GM12878 (cell line): ENCODE data around the gene RALGAPA2. TPM values are rescaled to one million over a fixed set of nuclear protein-coding genes. Genes with fewer than 3 reads are reported as not detected.
A peak's percentile ranks its signal among the peaks of the same experiment; 100 is the strongest.

Experiments used
- ATAC-seq: fragments of 200-7000 bp; cut with Tn5 transposase; 3 replicates; pipeline ENCODE4 v1.9.1; 2020; ENCODE audit warnings: mild to moderate bottlenecking, moderate library complexity
- BruUV-seq: library from RNA; stranded (reverse); fragments of 400-500 nt; replicated peaks from 2 replicates; lab custom pipeline; 2021; lab: Mats Ljungman, UMichigan
- CTCF ChIA-PET: fragments of 300-600 bp; sonication (Branson Sonifier 250); formaldehyde crosslinking; extraction: SDS; loops from one replicate; lab custom pipeline; 2021; ENCODE audit warnings: inconsistent platforms; lab: Yijun Ruan, JAX
- POLR2A ChIA-PET: fragments of 350-600 bp; formaldehyde crosslinking; extraction: SDS; loops from one replicate; lab custom pipeline; 2021; ENCODE audit warnings: inconsistent platforms; lab: Charles Lee
- RAD21 ChIA-PET: fragments of 300-600 bp; sonication (Branson Sonifier 250); formaldehyde crosslinking; loops from one replicate; lab custom pipeline; 2023; ENCODE audit warnings: antibody characterized with exemption; ENCODE audit not compliant: unreplicated experiment; lab: Charles Lee
- SMC1A ChIA-PET: fragments of 300-600 bp; sonication (Branson Sonifier 250); formaldehyde crosslinking; loops from one replicate; lab custom pipeline; 2023; ENCODE audit not compliant: unreplicated experiment, uncharacterized antibody; lab: Charles Lee
- DNase-seq: peaks from one replicate; pipeline ENCODE4 v3.0.0-alpha.2; 2011; ENCODE audit warnings: low read depth, low spot score
- FAIRE-seq: peaks from 3 replicates; lab custom pipeline; 2011; peaks lifted over from hg19 to GRCh38; lab: Jason Lieb, UNC
- H2AFZ ChIP-seq: 2 replicates; pipeline ENCODE4 v1.6.0; 2011; ENCODE audit warnings: low read depth, low read length, control low read depth; ENCODE audit not compliant: control insufficient read depth
- H3K27ac ChIP-seq: 2 replicates; pipeline ENCODE4 v1.5.1; 2011; ENCODE audit warnings: control low read depth; ENCODE audit not compliant: control insufficient read depth, insufficient read depth
- H3K27me3 ChIP-seq, 2 experiments: replicated peaks in 1 of 2; 2 replicates each; pipeline versions ENCODE4 v1.6.0 to v1.6.1; 2011; ENCODE audit warnings: low read length in 1 of 2; ENCODE audit not compliant: control insufficient read depth in 2 of 2, insufficient read depth in 2 of 2
- H3K36me3 ChIP-seq, 2 experiments: 2 replicates each; pipeline ENCODE4 v1.5.1; 2011; ENCODE audit warnings: low read length in 1 of 2; ENCODE audit not compliant: control insufficient read depth in 2 of 2, insufficient read depth in 2 of 2
- H3K4me1 ChIP-seq: 2 replicates; pipeline ENCODE4 v1.6.1; 2011; ENCODE audit warnings: mild to moderate bottlenecking, low read length, moderate library complexity, mixed read lengths; ENCODE audit not compliant: control insufficient read depth, insufficient read depth
- H3K4me2 ChIP-seq: 2 replicates; pipeline ENCODE4 v1.6.0; 2011; ENCODE audit warnings: control low read depth; ENCODE audit not compliant: control insufficient read depth, insufficient read depth
- H3K4me3 ChIP-seq: fragments of 200-600 bp; sonication (generic); 2 replicates; pipeline ENCODE4 v1.5.1; 2016
- H3K79me2 ChIP-seq: 2 replicates; pipeline ENCODE4 v1.6.0; 2011; ENCODE audit warnings: low read length; ENCODE audit not compliant: control insufficient read depth, insufficient read depth
- H3K9ac ChIP-seq: 2 replicates; pipeline ENCODE4 v1.8.0; 2011; ENCODE audit warnings: low read length, control low read depth, mixed read lengths; ENCODE audit not compliant: control insufficient read depth, insufficient read depth
- H3K9me3 ChIP-seq: replicated peaks from 3 replicates; pipeline ENCODE4 v1.5.1; 2011; ENCODE audit warnings: mild to moderate bottlenecking, low read length; ENCODE audit not compliant: control insufficient read depth, insufficient read depth
- H4K20me1 ChIP-seq: 2 replicates; pipeline ENCODE4 v1.6.0; 2011; ENCODE audit not compliant: control insufficient read depth, insufficient read depth
- ATF7 ChIP-seq: fragments of 450-650 bp; IDR thresholded peaks from 2 replicates; pipeline ENCODE4 v1.6.1; 2016; ENCODE audit warnings: low read depth, mild to moderate bottlenecking
- HCFC1 ChIP-seq: fragments of 150-350 bp; IDR thresholded peaks from 2 replicates; pipeline ENCODE4 v1.6.1; 2014; ENCODE audit warnings: low read length
- HDAC2 ChIP-seq: fragments of 200-600 bp; sonication (generic); IDR thresholded peaks from 2 replicates; pipeline ENCODE4 v1.6.1; 2017
- JUNB ChIP-seq: IDR thresholded peaks from 2 replicates; pipeline ENCODE4 v1.6.1; 2016; ENCODE audit warnings: antibody characterized with exemption, mild to moderate bottlenecking
- NFYB ChIP-seq: IDR thresholded peaks from 2 replicates; pipeline ENCODE4 v1.6.1; 2011; ENCODE audit warnings: low read depth, mild to moderate bottlenecking, low read length, improper control_type of control experiment, moderate library complexity; ENCODE audit not compliant: insufficient read depth
- NRF1 ChIP-seq: conservative IDR thresholded peaks from 2 replicates; pipeline ENCODE4 v1.6.1; 2011; ENCODE audit warnings: mild to moderate bottlenecking, low read depth, low read length, improper control_type of control experiment
- SMARCA5 ChIP-seq: fragments of 450-650 bp; IDR thresholded peaks from 2 replicates; pipeline ENCODE4 v1.6.1; 2017; ENCODE audit warnings: mild to moderate bottlenecking
- ZNF687 ChIP-seq: fragments of 450-650 bp; IDR thresholded peaks from 2 replicates; pipeline ENCODE4 v1.6.1; 2017; ENCODE audit warnings: mild to moderate bottlenecking, moderate library complexity
- ZZZ3 ChIP-seq: IDR thresholded peaks from 2 replicates; pipeline ENCODE4 v1.6.1; 2011; ENCODE audit warnings: low read depth; ENCODE audit not compliant: control insufficient read depth, insufficient read length
- WGBS: methylation state at CpG from one replicate; pipeline ENCODE4 v1.1.6; 2016; ENCODE audit warnings: low lambda C conversion rate; ENCODE audit not compliant: insufficient replicate concordance, insufficient coverage; ENCODE audit errors: missing lambda C conversion rate; 5-methylcytosine and 5-hydroxymethylcytosine counted together
- in situ Hi-C: fragments of 300-500 bp; cut with MboI; formaldehyde crosslinking; loops from 9 replicates; pipeline ENCODE4 v1.14.3; 2018; ENCODE audit warnings: mixed read lengths
- intact Hi-C: fragments of 100-400 bp; cut with micrococcal nuclease; formaldehyde crosslinking; loops from one replicate; pipeline ENCODE4 v1.14.2; 2022; ENCODE audit not compliant: unreplicated experiment
- polyA plus RNA-seq, 11 experiments: library from polyadenylated mRNA; depleted of rRNA in 4 of 11; unstranded in 6 of 11; stranded (reverse) in 5 of 11; fragments of >200 nt; fragmentation: Nextera tagmentation in 4 of 11; fragmentation: Illumina TruSeq in 1 of 11; extraction: Ambion mirVana in 4 of 11; extraction: Trizol in 1 of 11; gene quantifications; 1 replicate in 1 of 11; 2 replicates in 10 of 11; pipeline versions ENCODE4 v1.2.1 to v1.2.3, GENCODE V29; 2011 to 2016; ENCODE audit warnings: inconsistent platforms in 2 of 11, missing spikeins in 2 of 11, low read depth in 1 of 11
- total RNA-seq, 4 experiments: library from RNA; depleted of rRNA in 3 of 4; stranded (reverse); fragments of >200 nt in 3 of 4; fragmentation: Illumina TruSeq in 1 of 4; extraction: Trizol in 1 of 4; gene quantifications; 2 replicates each; pipeline versions ENCODE4 v1.2.1 to v1.2.3, GENCODE V29; 2013 to 2021

RALGAPA2 gene
- total and polyA plus RNA-seq, 10 of the 15 experiments (the other 5 are each of a cell fraction or from before 2014, with no cell fraction given): 2.9 to 29.4 (median 19.6) TPM

GRCh38 chr20:20497242-20497978 lies 215.0 kb downstream of the RALGAPA2 start:
- H3K27ac ChIP-seq: no peak overlapping the region; the same call in 1 of the 2 replicates
- POLR2A ChIA-PET: interaction anchor here (0.8 to 1.6 kb wide), 3 partner anchors 8 to 48 kb away, joined by 3 to 5 read pairs (median 3); no protein-coding TSS in a partner anchor
- ATAC-seq: peak; percentile 85
- no peaks in the 10 kb centered on the region for H3K9me3 ChIP-seq
- H4K20me1 ChIP-seq: no peaks in the 10 kb centered on the region
- TF ChIP-seq NFYB (no peak), JUNB (peak; percentile 40; the same call in 1 of the 2 replicates)
- CTCF ChIA-PET: interaction anchor here (0.9 to 1.6 kb wide), 5 partner anchors 9 to 63 kb away, joined by 3 to 5 read pairs (median 4); no protein-coding TSS in a partner anchor
- no TSS peak for BruUV-seq
- DNase-seq: no peak
- peaks cover under 1 to 8% of the 10 kb centered on the region in 2 experiments for H3K36me3 ChIP-seq
- H3K4me1 ChIP-seq: peaks cover 20% of the 10 kb centered on the region
- RAD21 ChIA-PET: interaction anchor here (1.2 to 1.6 kb wide), 3 partner anchors 15 to 106 kb away, joined by 3 to 4 read pairs (median 3); no protein-coding TSS in a partner anchor
- H3K27me3 ChIP-seq: no peaks in the 10 kb centered on the region
- WGBS: 34% methylated on average over 8 of the region's 8 CpGs
- FAIRE-seq: peak; percentile 87
- H3K9ac ChIP-seq: no peak overlapping the region
- in situ Hi-C loops: no loop called here
- no peak overlapping the region; the same call in 1 of the 2 replicates for H2AFZ ChIP-seq
- intact Hi-C loops: no loop called here
- 0 out of 2 replicates have a peak overlapping the region, but pooled peaks have one; percentile 14 for H3K4me2 ChIP-seq
- no peaks in the 10 kb centered on the region for H3K79me2 ChIP-seq
- no peak overlapping the region for H3K4me3 ChIP-seq
- SMC1A ChIA-PET: interaction anchor here (1.0 to 3.7 kb wide), 9 partner anchors 8 to 72 kb away, joined by 3 to 16 read pairs (median 5); no protein-coding TSS in a partner anchor

- H3K9me3 ChIP-seq: no peaks in the 10 kb centered on the region
- no peak for TF ChIP-seq HCFC1
- TF ChIP-seq HDAC2: no peak
- no peak for TF ChIP-seq SMARCA5
- 0 out of 2 replicates have a peak, but pooled peaks have one; percentile 18 for TF ChIP-seq ATF7
- no peak for TF ChIP-seq NRF1
- TF ChIP-seq ZZZ3: no peak
- no peak for TF ChIP-seq ZNF687
- TF ChIP-seq, all 136 proteins: peak for 1
- H3K79me2 ChIP-seq: no peaks in the 10 kb centered on the region
- H3K4me2 ChIP-seq: no peak overlapping the region
- no peak overlapping the region for H2AFZ ChIP-seq
- CTCF ChIA-PET: interaction anchor here (1.4 to 1.6 kb wide), 3 partner anchors 11 to 61 kb away, joined by 4 to 5 read pairs (median 5); no protein-coding TSS in a partner anchor
- no peaks in the 10 kb centered on the region for H3K27me3 ChIP-seq
- FAIRE-seq (no peak), ATAC-seq (no peak), DNase-seq (no peak)
- H4K20me1 ChIP-seq: no peaks in the 10 kb centered on the region
- H3K4me3 ChIP-seq: no peak overlapping the region
- WGBS: 80% methylated on average over 9 of the region's 9 CpGs
- no peak overlapping the region for H3K9ac ChIP-seq
- SMC1A ChIA-PET: interaction anchor here (1.3 to 3.7 kb wide), 3 partner anchors 46 to 64 kb away, joined by 3 to 16 read pairs (median 5); no protein-coding TSS in a partner anchor
- H3K27ac ChIP-seq: no peak overlapping the region
- intact Hi-C loops (no loop called here), in situ Hi-C loops (no loop called here)
- BruUV-seq: no TSS peak
- RAD21 ChIA-PET: interaction anchor here (0.6 kb wide), 1 partner anchor 48 kb away, joined by 3 read pairs; no protein-coding TSS in a partner anchor
- peaks cover 0 to 7% of the 10 kb centered on the region in 2 experiments; a peak in 3 of 4 replicates for H3K36me3 ChIP-seq
- H3K4me1 ChIP-seq: peaks cover 27% of the 10 kb centered on the region
- POLR2A ChIA-PET: no interaction called here
These were observed 216.5 kb downstream of the RALGAPA2 start for GRCh38 chr20:20495729-20496503.
